ENCODE results near the gene CDCA4.

Gene CDCA4

DNA sequence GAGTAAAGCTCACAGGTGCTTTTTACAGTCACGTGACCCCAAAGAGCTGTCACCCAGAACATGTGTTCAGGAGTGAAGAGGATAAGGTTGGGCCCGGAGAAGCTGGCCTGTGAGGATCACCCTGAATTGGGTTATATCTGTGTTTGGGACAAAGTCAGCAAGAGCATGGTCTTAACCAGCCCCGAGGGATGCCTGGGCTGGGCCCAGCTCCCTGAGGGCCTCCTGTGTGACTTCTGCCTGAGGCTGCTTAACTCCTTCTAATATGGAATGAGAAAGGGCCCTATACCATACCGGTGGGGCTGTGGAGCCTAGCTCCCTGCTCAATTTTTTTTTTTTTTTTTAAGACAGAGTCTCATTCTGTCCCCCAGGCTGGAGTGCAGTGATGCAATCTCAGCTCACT, 2.5 kb downstream of the CDCA4 start:
- in situ Hi-C loops (cut with HindIII; ENCODE audit: low sequenced_read_pairs), result loop anchor here (5.0 to 10.0 kb wide), 3 partner anchors 39 to 106 kb away; no protein-coding TSS in a partner anchor

- in situ Hi-C loops (cut with HindIII; ENCODE audit: low sequenced_read_pairs), result loop anchor here (5.0 to 10.0 kb wide), 3 partner anchors 41 to 109 kb away; no protein-coding TSS in a partner anchor
Observed at GRCh38 chr14:105015905-105016304, 5.0 kb downstream of the CDCA4 start.

DNA sequence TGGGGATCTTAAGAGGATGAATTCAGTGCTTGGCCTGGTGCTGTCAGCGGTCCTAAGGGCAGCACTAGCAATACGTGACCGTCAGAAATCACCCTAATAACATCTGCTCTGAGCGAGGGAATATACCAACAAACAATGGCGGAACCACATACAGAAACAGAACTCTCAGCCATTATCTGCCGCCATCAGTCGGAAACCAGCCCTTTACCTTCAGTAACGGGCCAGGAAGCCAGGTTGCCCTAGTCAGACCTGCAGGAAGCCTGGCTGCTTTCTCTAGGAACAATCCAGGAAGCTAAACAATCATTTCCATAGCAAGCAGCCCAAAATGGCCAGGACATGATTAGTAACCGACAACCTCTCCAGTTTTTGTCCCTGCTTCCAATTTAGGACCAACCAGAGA, 5.6 kb downstream of the CDCA4 start:
- in situ Hi-C loops (cut with HindIII; ENCODE audit: low sequenced_read_pairs), result loop anchor here (5.0 to 10.0 kb wide), 3 partner anchors 42 to 110 kb away; no protein-coding TSS in a partner anchor

DNA sequence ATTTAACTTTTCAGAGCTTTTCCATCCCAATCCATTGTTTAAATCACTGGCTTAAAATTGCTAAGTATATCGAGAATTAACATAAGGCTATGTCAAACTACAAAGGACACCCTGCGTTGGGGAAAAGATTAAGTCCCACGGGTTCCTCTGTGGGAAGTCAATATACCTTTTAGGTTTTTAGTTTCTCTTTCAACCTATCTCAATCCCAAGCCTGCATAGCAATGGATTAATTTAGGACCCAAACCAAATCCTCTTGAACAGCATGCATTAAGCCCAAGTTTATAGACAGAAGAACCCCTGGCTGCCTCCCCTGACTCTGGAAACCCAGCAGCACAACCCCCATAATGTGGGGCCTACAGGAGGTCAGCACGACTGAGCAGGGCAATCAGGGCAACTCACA, 6.3 kb downstream of the CDCA4 start:
- in situ Hi-C loops (cut with HindIII; ENCODE audit: low sequenced_read_pairs), result loop anchor here (5.0 to 10.0 kb wide), 3 partner anchors 43 to 110 kb away; no protein-coding TSS in a partner anchor

GRCh38 chr14:105014032-105014431, 6.9 kb downstream of the CDCA4 start:
- in situ Hi-C loops (cut with HindIII; ENCODE audit: low sequenced_read_pairs), result loop anchor here (10.0 kb wide), 2 partner anchors 79 to 111 kb away; no protein-coding TSS in a partner anchor

DNA sequence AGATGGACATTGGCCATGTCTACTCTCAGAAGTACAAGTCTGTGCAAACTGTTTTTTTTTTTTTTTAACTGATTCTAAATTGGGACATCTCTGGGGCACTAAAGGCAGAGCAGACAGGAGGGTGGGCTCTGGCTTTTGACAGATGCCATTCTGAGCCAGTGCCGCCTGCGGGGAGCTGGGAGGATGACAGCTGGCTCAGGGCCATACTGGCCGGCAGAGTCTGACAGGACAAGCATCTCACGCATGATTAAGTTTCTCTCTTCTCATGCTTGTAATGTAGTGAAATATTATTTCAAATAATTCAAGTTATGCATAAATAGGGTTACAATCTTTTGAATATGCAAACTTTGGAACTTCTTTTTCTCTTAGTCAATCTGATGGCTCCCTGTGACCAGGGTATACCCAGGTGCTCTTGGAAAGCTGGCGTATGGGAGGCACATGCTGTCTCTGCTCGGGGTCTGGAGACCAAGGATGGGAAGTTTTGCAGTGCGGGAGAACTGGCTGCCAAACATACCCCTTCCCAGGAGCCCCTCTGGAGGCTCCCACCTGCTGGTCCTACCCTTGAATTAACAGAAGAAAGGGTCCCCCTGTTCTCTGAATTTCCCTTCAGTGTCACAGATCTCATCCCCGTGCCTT, 7.6 kb downstream of the CDCA4 start:
- in situ Hi-C loops (cut with HindIII; ENCODE audit: low sequenced_read_pairs), result loop anchor here (10.0 kb wide), 2 partner anchors 78 to 112 kb away; no protein-coding TSS in a partner anchor

DNA sequence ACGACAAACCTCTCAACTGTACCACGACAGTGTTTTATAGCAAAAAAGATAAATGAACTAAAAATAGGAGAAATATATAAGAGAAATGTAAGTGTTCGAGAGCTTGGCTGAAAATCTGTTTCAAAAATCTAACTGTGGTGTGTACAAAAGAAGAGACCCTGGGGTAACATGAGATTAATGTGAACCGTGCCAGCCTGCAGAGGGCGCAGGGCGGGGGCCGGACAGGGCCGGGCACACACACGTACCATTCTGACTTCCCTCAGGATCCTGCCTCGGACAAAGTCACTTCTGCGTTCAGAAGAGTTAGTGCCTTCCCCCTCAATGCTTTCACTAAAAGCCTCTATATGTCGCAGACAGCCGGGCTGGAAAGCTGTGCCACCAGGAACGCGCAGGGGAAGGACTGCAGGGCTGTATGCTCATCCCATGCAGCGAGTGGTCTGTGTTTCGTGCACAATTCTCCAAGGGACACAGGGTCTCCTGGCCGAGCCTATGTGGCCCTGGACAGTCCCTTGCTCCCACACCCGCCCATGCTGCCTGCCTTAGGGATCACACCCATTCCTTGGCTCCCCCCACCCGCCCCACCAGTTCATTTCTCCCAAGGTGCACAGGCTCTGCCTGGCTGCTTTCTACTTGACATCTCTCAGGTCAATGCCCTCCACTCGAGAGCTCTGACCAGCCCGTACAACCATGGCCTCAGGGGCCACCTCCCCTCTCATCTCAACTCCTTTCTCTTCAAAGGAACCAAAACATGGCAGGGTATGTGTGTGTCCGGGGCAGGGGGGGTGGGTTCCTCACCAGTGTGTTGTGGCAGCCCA, 8.5 kb downstream of the CDCA4 start:
- in situ Hi-C loops (cut with HindIII; ENCODE audit: low sequenced_read_pairs), result loop anchor here (10.0 kb wide), 2 partner anchors 78 to 112 kb away; no protein-coding TSS in a partner anchor

GRCh38 chr14:105011312-105011990, 9.4 kb downstream of the CDCA4 start:
- in situ Hi-C loops (cut with HindIII; ENCODE audit: low sequenced_read_pairs), result loop anchor here (10.0 kb wide), 2 partner anchors 77 to 113 kb away; no protein-coding TSS in a partner anchor

DNA sequence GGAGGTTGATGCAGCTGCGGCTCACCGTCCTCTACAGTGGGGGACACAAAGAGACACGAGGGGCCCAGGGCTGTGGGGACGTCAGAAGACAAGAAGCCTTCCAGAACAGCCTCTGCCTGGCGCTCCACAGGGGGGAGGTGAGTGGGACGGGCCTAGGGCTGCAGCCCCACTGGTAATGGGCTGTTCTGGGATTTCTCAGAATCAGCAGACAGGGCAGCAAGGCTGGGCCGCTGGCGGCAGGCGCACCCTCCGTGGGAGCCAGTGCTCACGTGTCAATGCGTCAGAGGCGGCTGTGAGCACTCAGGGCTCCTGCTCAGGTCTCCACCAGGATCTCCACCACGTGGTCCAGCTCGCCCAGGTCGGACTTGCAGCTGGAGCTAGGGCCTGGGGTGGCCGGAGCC, 10.0 kb downstream of the CDCA4 start:
- in situ Hi-C loops (cut with HindIII; ENCODE audit: low sequenced_read_pairs), result loop anchor here (10.0 kb wide), 2 partner anchors 76 to 114 kb away; no protein-coding TSS in a partner anchor

DNA sequence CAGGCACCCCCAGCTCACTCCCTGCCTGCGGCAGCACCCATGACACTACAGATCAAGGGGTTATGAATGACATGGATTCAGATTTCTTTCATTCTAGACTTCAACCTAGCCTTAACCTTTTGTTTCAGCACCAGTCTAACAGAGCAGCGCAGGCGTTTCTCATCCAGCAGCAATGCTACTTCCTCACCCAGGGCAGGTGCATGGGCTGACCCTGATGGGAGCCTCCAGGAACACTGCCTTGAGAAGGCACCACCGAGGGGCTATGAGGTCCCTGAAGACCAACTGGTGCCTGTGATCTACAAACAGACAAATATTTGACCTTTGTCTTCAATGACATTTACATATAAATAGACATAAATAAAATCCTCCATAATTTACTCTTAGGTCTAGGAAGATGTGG, 10.8 kb downstream of the CDCA4 start:
- in situ Hi-C loops (cut with HindIII; ENCODE audit: low sequenced_read_pairs), result loop anchor here (10.0 kb wide), 2 partner anchors 75 to 115 kb away; no protein-coding TSS in a partner anchor

DNA sequence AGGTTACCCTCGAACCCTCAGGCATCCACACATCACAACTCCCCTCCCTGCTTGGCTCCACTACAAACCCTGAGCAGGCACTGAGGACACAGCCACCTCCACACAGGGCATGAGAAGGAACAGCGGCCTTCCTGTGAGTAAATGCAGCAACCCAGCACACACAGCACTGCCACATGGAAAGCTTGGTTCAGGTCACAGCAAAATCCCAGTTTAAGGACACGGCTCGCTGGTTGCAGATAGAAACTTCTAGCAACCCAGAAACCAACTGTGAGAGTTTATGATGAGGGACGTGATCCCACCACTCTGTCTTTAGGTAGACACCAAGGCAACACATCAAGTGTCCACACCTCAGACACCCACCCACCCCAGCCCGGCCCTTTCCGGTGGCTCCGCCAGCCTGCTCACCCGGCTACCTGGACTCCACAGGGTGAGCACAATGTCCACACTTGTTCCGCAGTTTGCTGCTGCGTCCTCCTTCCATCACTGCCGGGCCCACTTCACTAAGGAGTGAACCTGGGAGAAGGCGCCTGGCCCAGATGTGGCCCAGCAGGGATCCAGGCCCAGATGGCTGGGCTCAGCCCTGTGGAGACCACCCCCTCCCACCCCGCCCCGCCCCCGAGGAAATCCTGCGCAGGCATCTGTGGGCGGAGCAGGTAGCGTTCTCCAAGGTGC, 13.2 kb downstream of the CDCA4 start:
- in situ Hi-C loops (cut with HindIII; ENCODE audit: low sequenced_read_pairs), result no loop called here

GRCh38 chr14:105006831-105007592, 13.9 kb downstream of the CDCA4 start:
- in situ Hi-C loops (cut with HindIII; ENCODE audit: low sequenced_read_pairs), result no loop called here

- in situ Hi-C loops (cut with HindIII; ENCODE audit: low sequenced_read_pairs), result no loop called here
Observed at GRCh38 chr14:105005929-105006830, 14.7 kb downstream of the CDCA4 start.

GRCh38 chr14:105005329-105005928, 15.5 kb downstream of the CDCA4 start:
- in situ Hi-C loops (cut with HindIII; ENCODE audit: low sequenced_read_pairs), result no loop called here

DNA sequence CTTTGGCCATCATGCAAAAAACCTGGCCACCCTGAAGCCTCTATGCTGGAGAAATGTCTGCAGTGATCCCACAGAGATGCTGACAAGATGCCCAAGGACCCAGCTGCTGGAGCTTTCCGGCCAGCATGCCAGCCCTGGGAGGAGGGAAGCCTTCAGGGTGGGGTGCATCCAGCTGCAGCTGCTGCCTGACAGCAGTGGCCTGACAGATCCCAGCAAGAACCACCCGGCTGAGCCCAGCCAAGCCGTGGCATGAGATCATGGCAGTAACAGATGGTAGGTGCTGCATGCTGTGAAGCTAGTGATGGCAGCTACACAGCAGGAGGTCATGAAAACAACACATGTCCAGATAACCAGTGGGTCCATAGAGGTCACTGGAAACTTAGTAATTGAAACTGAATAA, 21.5 kb downstream of the CDCA4 start:
- in situ Hi-C loops (cut with HindIII; ENCODE audit: low sequenced_read_pairs), result no loop called here

DNA sequence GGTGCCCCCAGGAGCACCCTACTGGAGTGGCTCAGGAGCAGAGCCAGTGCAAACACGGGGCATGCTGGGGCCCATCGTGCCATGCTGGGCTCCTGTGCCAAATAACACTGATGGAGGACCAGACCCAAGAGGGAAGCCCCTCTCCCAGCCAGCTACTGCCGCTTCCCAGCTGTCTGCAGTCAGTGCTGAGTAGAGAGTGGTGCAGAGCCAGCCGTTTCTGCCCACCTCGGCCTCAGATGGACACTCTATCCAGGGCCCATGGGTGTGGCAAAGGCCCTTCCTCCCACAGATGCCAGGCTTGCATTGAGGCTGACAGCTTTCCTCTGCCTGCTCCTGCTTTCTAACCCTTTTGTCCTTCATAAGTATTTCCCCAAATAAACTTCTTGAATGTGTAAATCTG, 22.1 kb downstream of the CDCA4 start:
- in situ Hi-C loops (cut with HindIII; ENCODE audit: low sequenced_read_pairs), result no loop called here

DNA sequence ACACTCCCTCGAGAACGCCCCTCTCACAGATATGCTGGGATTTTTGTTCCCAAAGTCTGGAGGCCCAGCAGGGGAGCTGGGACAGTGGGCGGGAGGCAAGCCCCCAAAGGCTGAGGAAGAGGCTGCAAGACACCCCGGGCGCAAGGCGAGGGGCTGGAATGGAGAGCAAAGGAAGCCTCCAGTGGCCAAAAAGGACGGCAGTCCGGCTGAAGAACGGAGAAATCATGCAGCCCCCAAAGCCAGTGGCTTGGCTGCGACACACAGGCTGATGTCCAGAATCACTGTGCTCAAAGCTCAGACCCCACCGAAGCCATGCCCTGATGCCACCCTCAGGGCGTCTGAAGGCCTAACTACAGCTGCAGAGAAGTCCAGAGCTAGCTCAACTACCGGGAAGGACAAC, 24.4 kb downstream of the CDCA4 start:
- in situ Hi-C loops (cut with HindIII; ENCODE audit: low sequenced_read_pairs), result no loop called here

GRCh38 chr14:104996032-104996431, 24.9 kb downstream of the CDCA4 start:
- in situ Hi-C loops (cut with HindIII; ENCODE audit: low sequenced_read_pairs), result no loop called here
